OCI-LY3 (cell line): ENCODE measurements around the gene SCGB1A1.

Experiments
- CTCF ChIP-seq: fragments of 200-600, 300-600 bp; sonication (generic); IDR thresholded peaks from 2 replicates; pipeline ENCODE4 v1.5.1; 2014; ENCODE audit warnings: antibody characterized with exemption, low read length, low read depth
- EZH2phosphoT487 ChIP-seq: fragments of 200-600 bp; shearing (Covaris generic); IDR thresholded peaks from 2 replicates; pipeline ENCODE4 v1.6.1; 2018; ENCODE audit warnings: antibody characterized with exemption, mixed run types, low read depth

DNA sequence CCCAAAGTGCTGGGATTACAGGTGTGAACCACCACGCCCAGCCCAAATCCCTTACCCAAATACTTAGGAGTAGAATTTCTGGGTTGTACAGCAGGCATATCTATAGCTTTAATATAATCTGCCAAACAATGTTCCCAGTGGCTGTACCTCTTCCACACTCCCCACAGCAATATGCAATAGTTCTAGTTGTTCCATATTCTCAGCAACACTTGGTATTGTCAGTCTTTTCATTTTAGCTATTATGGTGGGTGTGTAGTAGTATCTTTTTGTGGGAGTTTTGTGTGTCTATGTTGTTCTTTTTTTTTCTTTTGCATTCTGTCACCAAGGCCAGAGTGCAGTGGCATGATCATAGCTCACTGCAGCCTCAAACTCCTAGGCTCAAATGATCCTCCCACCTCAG lies 18.8 kb downstream of the SCGB1A1 start:
- TF ChIP-seq CTCF = no peak
- TF ChIP-seq EZH2phosphoT487 = no peak
